Stimulated activated CD8-positive, alpha-beta memory T cell treated with anti-CD3 and anti-CD28 coated beads, Interleukin-15, amount 100 ng/mL, for 4 hours (primary cell): ENCODE data around the gene TSPAN5.

Experiments used
- DNase-seq, 2 donors: peaks; one replicate each; pipeline ENCODE4 v3.0.0-alpha.2; 2020; ENCODE audit warnings: low read depth in 2 of 2

Gene TSPAN5

GRCh38 chr4:98586291-98586961 is 72.0 kb downstream of the TSPAN5 start:
- DNase-seq: no peak

GRCh38 chr4:98585596-98585995 is 72.8 kb downstream of the TSPAN5 start:
- no peak for DNase-seq

GRCh38 chr4:98584265-98584664 is 74.1 kb downstream of the TSPAN5 start:
- DNase-seq: no peak

- no peak for DNase-seq
Measured at GRCh38 chr4:98583265-98583664, 75.1 kb downstream of the TSPAN5 start.

DNA sequence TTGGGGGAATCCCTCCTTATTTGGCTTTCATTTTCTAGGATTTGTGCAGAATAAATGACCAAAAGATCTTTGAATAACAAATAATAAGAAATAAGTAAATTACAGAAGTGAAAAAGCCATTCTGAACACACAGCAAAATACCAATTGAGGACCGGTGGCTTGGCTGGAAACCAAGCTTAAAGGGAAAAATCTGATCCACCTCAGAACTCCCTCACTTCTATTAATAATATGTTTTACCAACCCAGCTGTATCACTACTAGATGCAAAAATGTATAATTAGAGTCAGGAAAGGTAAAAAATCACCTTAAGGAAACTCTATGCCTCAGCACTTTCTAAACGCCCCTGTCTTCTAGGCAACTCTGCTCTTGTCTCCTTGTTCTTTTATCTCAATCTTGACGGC is 77.3 kb downstream of the TSPAN5 start:
- DNase-seq: no peak

- DNase-seq: no peak
Measured at GRCh38 chr4:98577956-98578355, 80.5 kb downstream of the TSPAN5 start.

GRCh38 chr4:98574816-98575215 is 83.6 kb downstream of the TSPAN5 start:
- no peak for DNase-seq

DNA sequence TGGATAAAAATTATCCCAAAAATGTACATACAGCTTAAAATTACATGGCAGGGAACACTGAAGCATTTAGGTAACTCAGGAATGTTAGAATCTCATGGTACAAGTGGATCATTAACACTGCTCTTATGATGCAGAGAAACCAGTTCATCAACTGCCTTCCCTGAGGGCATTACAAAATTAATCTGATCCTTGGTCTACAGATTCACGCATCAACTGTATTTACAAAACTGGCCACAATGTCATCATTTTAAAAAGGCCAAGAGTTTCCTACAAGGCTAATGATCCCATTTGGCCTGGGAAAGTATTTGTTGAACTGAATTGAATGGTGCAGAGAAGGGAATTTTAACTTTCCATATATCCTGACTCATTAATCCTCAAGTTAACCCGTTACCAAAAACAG is 84.6 kb downstream of the TSPAN5 start:
- DNase-seq: no peak

DNA sequence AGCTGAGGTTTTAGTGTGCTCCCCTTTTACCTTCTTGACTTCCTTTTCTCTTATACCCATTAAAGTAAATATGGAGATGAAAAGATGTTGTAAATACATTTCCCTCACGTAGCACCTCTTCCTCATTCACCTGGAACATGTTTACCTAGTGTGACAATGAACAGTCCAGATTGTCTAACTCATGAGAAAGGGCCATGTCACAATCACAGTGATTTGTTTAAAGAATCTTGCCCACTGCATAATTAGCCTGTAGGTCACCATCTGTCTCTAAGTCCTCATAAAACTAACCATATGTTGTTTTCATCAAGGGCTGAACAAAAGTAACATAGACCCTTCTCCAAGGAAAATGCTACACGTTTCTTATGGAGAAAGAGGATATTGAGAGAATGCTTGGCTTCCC is 85.7 kb downstream of the TSPAN5 start:
- DNase-seq: no peak

DNA sequence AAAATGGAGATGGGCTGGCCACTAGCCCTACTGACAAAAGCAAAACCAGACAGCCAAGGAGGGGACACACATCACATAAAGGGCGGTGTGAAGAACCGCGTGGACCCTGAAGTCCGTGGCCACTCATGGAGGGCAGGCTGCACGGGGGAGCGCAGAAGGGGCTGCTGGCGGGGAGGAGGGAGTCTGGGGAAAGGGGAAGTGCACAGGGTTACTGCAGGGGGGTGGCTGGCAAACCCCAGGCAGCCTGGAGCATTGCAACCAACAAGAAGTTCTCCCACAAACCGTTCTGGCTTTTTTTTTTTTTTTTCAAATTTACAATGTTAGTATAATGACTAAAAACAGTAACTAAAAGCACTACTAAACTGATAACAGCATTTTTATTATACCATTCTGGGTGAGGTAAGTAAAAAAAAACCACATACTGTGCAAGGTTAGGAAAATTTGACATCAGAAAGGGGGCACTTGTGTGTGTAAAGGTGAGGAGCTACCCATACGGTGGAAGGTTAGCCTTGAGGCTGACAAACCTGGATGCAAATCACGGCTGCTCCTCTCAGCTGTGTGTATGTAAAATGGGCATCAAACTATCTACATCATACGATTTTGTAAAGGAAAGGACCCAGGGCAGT is 87.1 kb downstream of the TSPAN5 start:
- no peak for DNase-seq

DNA sequence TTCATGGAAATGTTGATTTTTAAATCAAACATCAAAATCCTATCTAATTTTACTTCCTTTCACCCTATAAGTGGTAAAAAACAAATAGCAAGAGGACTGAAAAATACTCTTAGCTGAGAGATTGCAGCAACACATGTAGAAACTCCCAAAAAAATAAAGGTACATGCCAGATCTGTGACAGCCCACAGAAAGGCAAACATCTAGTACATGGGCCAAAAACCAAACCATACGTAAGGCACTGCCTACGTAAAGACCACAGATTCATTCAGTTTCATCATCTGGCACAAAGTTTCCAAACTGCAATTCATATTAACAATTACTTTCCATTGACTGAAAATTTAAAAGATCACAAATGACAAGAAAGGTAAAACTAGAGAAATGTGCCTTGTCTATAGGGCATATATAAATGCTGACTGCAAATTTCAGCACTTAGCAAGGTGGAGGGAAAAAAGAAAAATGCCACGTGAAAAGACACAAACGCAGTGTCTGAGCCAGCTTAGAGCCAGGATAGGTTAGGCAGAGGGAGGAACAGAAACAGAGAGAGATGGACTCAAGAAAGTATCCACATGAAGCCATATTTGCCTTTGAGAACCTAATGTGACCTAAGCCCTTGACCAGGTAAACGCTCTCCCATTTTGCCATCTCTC is 88.1 kb downstream of the TSPAN5 start:
- DNase-seq: no peak

GRCh38 chr4:98568941-98569663 is 89.3 kb downstream of the TSPAN5 start:
- no peak for DNase-seq

DNA sequence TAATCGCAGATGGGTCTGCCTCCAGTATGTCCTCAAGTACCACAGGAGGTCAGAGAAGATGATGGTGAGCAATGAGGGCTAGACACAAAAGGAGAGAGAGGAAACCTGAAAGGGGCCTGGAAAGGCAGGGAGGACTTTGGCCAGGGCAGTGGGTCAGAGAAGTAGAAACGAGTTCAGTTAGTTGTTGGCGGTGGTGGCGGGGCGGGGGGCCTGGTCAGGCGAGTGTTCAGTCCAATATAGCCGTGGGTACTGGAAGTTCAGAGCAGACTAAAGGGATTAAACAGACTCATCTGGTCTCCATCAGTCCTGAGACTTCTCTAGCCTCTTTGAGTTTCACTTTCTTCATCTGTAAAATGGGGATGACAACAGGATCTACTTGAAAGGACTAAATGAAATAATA is 90.8 kb downstream of the TSPAN5 start:
- no peak for DNase-seq

GRCh38 chr4:98566361-98567008 is 91.9 kb downstream of the TSPAN5 start:
- DNase-seq: no peak

- DNase-seq: no peak
Measured at GRCh38 chr4:98565681-98566301, 92.6 kb downstream of the TSPAN5 start.

- no peak for DNase-seq
Measured at GRCh38 chr4:98564852-98565251, 93.6 kb downstream of the TSPAN5 start.

DNA sequence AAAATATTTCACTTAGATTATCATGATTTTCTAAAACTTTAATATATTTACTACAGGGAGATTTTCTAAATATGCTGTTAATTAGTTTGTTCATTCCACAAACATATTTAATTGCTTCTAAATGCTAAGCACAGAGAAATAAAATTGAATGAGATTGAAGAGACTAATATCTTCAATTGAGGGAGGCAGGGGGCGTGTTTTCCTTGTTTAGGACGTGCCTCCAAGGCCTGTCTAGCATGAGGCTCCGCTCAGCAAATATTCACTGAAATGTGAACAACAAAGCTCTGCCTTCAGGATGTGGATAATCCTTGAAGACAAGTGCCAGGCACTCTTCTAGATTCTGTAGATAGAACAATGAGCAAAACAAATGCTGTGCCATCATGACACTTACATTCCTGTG is 98.1 kb downstream of the TSPAN5 start:
- no peak for DNase-seq

DNA sequence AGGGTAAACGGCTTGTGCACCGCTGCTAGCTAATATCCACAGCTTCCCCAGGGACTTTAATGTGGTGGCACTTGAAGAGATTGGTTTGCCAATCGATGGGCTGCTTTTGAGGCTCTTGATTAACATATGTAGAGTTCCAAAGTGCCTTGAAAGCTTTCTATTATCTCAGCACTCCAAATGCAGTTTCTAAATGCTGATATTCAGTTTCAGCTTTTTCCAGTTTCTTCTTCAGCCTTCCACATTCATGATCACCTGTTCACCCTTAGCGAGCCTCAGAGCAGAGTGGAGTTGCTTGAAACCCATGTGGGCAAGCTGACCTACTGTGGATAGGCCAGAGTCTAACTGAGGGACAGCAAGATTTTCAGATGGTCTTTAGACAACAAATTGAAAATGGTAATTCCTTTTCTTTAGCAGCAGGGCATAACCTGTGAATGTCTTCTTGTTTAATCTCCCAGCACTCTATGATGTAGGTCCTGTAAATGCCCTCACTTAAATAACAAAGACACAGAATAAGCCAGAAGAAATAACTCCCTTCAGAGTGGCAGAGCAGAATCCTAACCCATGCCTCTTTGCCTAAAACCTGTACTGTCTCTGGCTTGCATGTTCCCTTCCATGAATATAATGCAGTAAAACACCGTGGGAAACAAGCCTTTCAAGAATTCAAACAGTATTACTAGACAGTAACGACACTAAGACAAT is 99.8 kb downstream of the TSPAN5 start:
- DNase-seq: no peak

GRCh38 chr4:98557194-98557892 is 101.1 kb downstream of the TSPAN5 start:
- no peak for DNase-seq

DNA sequence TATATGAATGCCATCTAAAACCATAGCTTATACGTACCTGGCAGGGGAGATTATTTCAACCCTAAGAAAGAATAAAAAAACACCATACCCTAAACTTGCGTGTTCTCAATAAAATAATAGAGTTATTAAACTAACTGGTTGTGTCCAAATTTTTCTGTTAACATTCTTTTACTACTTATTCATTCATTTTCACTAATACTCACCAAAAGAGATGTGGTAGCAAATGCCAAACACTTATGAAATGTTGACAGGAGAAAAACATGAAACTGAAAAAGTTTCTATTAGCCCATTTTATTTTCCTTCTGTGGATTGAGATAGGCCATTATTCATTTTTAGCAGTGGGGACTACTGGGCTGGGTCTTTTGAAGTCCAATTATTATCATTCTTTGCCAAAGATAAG is 102.0 kb downstream of the TSPAN5 start:
- no peak for DNase-seq
